Psoas muscle (tissue), 8 donors: ENCODE data around the gene COL3A1. TPM values are rescaled to one million over a fixed set of nuclear protein-coding genes. Genes with fewer than 3 reads are reported as not detected.

ENCODE experiments used
- ATAC-seq, 4 donors: fragments of 200-7000 bp; cut with Tn5 transposase; one replicate each; pipeline ENCODE4 v1.9.1; 2020; ENCODE audit warnings: moderate library complexity in 3 of 4, mild to moderate bottlenecking in 2 of 4
- DNase-seq, 2 donors: peaks; one replicate each; pipeline ENCODE4 v3.0.0-alpha.2; 2020
- H3K27ac ChIP-seq: fragments of 200-600 bp; one replicate; pipeline ENCODE4 v1.8.0; 2022
- H3K27me3 ChIP-seq, 3 donors: fragments of 200-600 bp in 1 of 3; one replicate each; pipeline versions ENCODE4 v1.6.1 to v1.8.0; 2013 to 2022; ENCODE audit warnings: low read length in 2 of 3, mild to moderate bottlenecking in 2 of 3, moderate library complexity in 1 of 3; ENCODE audit not compliant: insufficient read depth in 3 of 3
- H3K36me3 ChIP-seq, 2 donors: fragments of 200-600 bp in 1 of 2; one replicate each; pipeline versions ENCODE4 v1.6.1 to v1.8.0; 2013 to 2022; ENCODE audit warnings: low read depth in 1 of 2, mild to moderate bottlenecking in 1 of 2, moderate library complexity in 1 of 2; ENCODE audit not compliant: insufficient read depth in 1 of 2
- H3K4me1 ChIP-seq: fragments of 200-600 bp; one replicate; pipeline ENCODE4 v1.8.0; 2022
- H3K4me3 ChIP-seq: fragments of 200-600 bp; one replicate; pipeline ENCODE4 v1.8.0; 2022; ENCODE audit warnings: mild to moderate bottlenecking
- H3K9me3 ChIP-seq: fragments of 200-600 bp; one replicate; pipeline ENCODE4 v1.8.0; 2022
- WGBS, 3 donors: extraction: QIAGEN DNeasy Blood & Tissue Kit; methylation state at CpG; one replicate each; pipeline versions ENCODE4 v1.1.6 to v1.1.7; 2013; 5-methylcytosine and 5-hydroxymethylcytosine counted together
- intact Hi-C, 2 donors: fragments of 100-400 bp; cut with DNase I; formaldehyde crosslinking; loops; one replicate each; pipeline versions ENCODE4 v1.11.0 to v1.14.2; 2022
- polyA plus RNA-seq, 3 donors: library from polyadenylated mRNA; stranded (reverse); fragments of 200-250 nt; gene quantifications; one replicate each; pipeline ENCODE4 v1.2.3, GENCODE V29; 2013
- total RNA-seq, 4 donors: library from RNA; stranded (reverse); fragmentation: NEBNext Ultra II Directional in 2 of 4; extraction: Animal tissue kit (Norgen Biotek cat#: 25700) in 2 of 4; gene quantifications; one replicate each; pipeline versions ENCODE4 v1.2.1 to v1.2.4, GENCODE V29; 2021 to 2023
- TF ChIP-seq, protein P1 (sequence below): fragments of 200-600 bp; IDR thresholded peaks from one replicate; pipeline ENCODE4 v1.8.0; 2022; ENCODE audit warnings: antibody characterized with exemption
- donor health status: healthy with polysubstance abuse.
- donor health status: DM: no; HTN: no; CAD: no; lungs with moderate emphysema.
- donor health status: Bipolar disorder and iron deficiency.
- donor health status: healthy.
- donor health status: DM: yes; HTN: yes; CAD: no.
- donor health status: DM: no; HTN: no; CAD: no.
- donor health status: DM: no; HTN: no; CAD: no.
- donor health status: DM: yes; HTN: yes; CAD: no.

Gene COL3A1
- total and polyA plus RNA-seq, 7 donors = 9.4 to 73.1 (median 19.8) TPM

DNA sequence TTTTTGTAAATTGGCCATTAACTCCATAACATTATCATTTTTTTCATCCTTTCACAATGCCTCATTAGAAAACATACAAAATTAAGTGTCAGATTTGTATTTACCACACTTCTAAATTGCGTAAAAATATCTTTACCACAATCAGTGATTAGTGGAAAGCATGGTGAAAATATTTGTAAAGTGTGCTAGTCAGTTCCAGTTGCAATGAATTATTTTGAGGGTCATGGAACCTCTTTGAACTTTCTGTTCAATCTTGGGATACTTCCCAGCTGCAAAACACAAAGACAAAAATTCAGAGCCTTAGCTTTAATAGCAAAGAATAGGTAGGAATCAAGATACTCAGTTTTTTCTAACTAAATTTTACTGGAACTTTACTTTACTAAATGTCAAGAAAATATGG lies 4.0 kb upstream of the COL3A1 start:
- TF ChIP-seq, protein P1, sequence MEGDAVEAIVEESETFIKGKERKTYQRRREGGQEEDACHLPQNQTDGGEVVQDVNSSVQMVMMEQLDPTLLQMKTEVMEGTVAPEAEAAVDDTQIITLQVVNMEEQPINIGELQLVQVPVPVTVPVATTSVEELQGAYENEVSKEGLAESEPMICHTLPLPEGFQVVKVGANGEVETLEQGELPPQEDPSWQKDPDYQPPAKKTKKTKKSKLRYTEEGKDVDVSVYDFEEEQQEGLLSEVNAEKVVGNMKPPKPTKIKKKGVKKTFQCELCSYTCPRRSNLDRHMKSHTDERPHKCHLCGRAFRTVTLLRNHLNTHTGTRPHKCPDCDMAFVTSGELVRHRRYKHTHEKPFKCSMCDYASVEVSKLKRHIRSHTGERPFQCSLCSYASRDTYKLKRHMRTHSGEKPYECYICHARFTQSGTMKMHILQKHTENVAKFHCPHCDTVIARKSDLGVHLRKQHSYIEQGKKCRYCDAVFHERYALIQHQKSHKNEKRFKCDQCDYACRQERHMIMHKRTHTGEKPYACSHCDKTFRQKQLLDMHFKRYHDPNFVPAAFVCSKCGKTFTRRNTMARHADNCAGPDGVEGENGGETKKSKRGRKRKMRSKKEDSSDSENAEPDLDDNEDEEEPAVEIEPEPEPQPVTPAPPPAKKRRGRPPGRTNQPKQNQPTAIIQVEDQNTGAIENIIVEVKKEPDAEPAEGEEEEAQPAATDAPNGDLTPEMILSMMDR = no peak
- no peak for ATAC-seq
- WGBS, 3 donors = 46 to 69% (median 53%) methylated on average over 1 of the region's 1 CpG
- intact Hi-C loops = loop anchor here (10.0 kb wide), 3 partner anchors 185 to 785 kb away; no protein-coding TSS in a partner anchor
- H3K27me3 ChIP-seq = no peaks in the 10 kb centered on the region
- no peaks in the 10 kb centered on the region for H3K36me3 ChIP-seq
- H3K4me1 ChIP-seq = no peaks in the 10 kb centered on the region
- DNase-seq = no peak
- no peak overlapping the region for H3K4me3 ChIP-seq
- no peaks in the 10 kb centered on the region for H3K9me3 ChIP-seq
- no peak overlapping the region for H3K27ac ChIP-seq

DNA sequence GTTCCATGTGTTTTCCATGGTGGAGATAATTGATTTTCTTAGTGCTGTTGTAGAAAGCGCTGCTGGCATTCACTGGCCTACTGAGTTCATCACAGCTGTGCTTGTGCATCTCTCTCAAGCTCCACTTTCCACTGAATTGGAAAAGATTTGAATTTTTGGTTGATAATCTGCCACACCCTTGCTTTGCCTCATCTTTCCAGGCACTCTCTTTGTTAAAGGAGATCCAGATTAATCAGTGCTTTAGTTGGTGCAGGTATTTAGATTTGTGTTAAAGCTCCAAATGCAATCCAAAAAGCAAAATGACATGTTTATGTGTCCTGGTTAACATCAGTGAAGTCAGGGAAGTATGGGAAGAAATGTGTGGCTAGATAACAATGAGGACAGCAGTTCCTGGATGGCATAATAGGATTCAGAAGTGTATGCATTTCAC lies 2.7 kb upstream of the COL3A1 start:
- TF ChIP-seq, protein P1 = no peak
- H3K4me1 ChIP-seq = no peaks in the 10 kb centered on the region
- H3K4me3 ChIP-seq = no peak overlapping the region
- WGBS, 3 donors = 42 to 58% (median 45%) methylated on average over 1 of the region's 1 CpG
- no peaks in the 10 kb centered on the region for H3K27me3 ChIP-seq
- intact Hi-C loops = loop anchor here (10.0 kb wide), 3 partner anchors 187 to 787 kb away; no protein-coding TSS in a partner anchor
- no peaks in the 10 kb centered on the region for H3K36me3 ChIP-seq
- no peaks in the 10 kb centered on the region for H3K9me3 ChIP-seq
- peak overlapping the region; percentile 10 for H3K27ac ChIP-seq
- ATAC-seq = no peak
- DNase-seq = peak in 1 of 2 donors; percentile 46

DNA sequence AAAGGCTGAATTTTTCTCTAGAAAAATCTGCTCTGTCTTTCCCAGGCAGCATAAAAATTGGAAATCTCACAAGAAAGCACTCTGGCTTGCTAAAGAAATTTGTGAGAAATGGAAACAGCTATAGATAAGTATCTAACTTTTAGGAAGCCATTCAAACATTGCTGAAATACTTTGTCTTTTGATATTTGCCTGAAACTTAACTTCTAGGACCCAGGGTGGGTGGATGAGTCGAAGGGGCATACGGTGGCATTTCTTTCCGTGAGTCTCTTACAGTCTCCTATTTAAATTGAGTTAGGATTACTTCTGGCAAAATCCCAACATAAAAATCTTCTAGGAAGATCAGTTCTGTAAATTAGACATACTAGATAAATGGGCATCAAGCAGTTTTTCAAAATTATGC lies 532 bp upstream of the COL3A1 start:
- WGBS, 3 donors = 25 to 49% (median 30%) methylated on average over 3 of the region's 3 CpGs

DNA sequence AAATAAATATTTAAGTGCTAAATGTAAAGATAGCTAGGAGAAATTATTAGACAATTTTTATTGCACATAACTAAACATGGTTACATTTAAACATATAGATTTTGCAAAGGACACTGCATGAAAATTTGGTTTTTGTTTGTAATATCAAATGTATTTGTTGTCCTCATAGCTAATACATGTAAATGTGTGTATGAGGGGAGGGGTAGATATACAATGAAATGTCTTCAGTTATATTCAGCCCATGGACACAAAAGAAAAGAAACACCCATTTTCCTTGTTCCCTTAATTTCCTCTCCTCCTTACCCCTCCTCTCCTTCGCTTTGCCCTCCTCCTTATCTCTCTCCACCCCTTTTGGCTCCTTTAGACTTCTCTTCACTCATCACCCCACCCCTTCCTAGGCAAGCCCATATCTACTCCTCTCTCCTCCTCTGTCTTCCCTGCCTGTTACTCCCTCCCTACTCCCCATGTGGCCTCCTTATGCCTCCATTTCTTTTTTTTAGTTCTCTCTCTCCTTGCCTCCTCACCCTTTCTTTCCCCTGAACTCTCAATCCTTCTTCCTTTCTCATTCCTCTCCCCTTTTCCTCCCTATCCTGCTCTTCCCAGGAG lies 1.4 kb downstream of the COL3A1 start:
- H3K4me1 ChIP-seq = no peaks in the 10 kb centered on the region
- intact Hi-C loops = loop anchor here (10.0 kb wide), 3 partner anchors 191 to 791 kb away; no protein-coding TSS in a partner anchor
- no peaks in the 10 kb centered on the region for H3K9me3 ChIP-seq
- TF ChIP-seq, protein P1 = no peak
- H3K4me3 ChIP-seq = peak overlapping the region; percentile 52
- H3K27me3 ChIP-seq = no peaks in the 10 kb centered on the region
- ATAC-seq (peak; percentile 59 to 86 (median 85)), DNase-seq (no peak)
- WGBS, 3 donors = 38 to 46% (median 41%) methylated on average over 1 of the region's 1 CpG
- H3K36me3 ChIP-seq = no peaks in the 10 kb centered on the region
- peak overlapping the region; percentile 60 for H3K27ac ChIP-seq

More for the DNA sequence above, 532 bp upstream of the COL3A1 start:
- Histone ChIP-seq H3K4me1 (no peaks in the 10 kb centered on the region), H3K9me3 (no peaks in the 10 kb centered on the region), H3K27ac (peak overlapping the region; percentile 32), H3K36me3 (no peaks in the 10 kb centered on the region), H3K27me3 (no peaks in the 10 kb centered on the region), H3K4me3 (peak overlapping the region; percentile 52)
- intact Hi-C loops = loop anchor here (10.0 kb wide), 3 partner anchors 189 to 789 kb away; no protein-coding TSS in a partner anchor
- TF ChIP-seq, protein P1 = no peak
- ATAC-seq (no peak), DNase-seq (no peak)
